PC-9 (cell line): ENCODE results near the gene GABRG3. TPM values are rescaled to one million over a fixed set of nuclear protein-coding genes. Genes with fewer than 3 reads are reported as not detected.
"Not testable (repeated sequence)": the region's sequence is repeated elsewhere in the genome, so short reads cannot be mapped to it uniquely, and the experiment has no call there.

Experiments used
- BruUV-seq: library from RNA; stranded (reverse); fragments of 400-500 nt; replicated peaks from 2 replicates; lab custom pipeline; 2021; lab: Mats Ljungman, UMichigan
- CTCF ChIA-PET: fragments of 300-600 bp; sonication (Branson Sonifier 250); formaldehyde crosslinking; loops from one replicate; lab custom pipeline; 2022; ENCODE audit warnings: antibody characterized with exemption; lab: Charles Lee
- POLR2A ChIA-PET: fragments of 300-600 bp; sonication (Branson Sonifier 250); formaldehyde crosslinking; loops from one replicate; lab custom pipeline; 2022; ENCODE audit warnings: antibody characterized with exemption; ENCODE audit not compliant: unreplicated experiment; lab: Charles Lee
- DNase-seq, 2 experiments: peaks; one replicate each; pipeline versions ENCODE4 v3.0.0 to v3.0.0-alpha.2; 2015 to 2022; ENCODE audit warnings: mixed read lengths in 1 of 2
- H2AFZ ChIP-seq: fragments of 200-600 bp; sonication (generic); 2 replicates; pipeline ENCODE4 v1.8.1; 2017; ENCODE audit warnings: antibody characterized with exemption
- H3F3A ChIP-seq: fragments of 200-600 bp; sonication (generic); 2 replicates; pipeline ENCODE4 v1.8.1; 2017; ENCODE audit warnings: antibody characterized with exemption, mild to moderate bottlenecking, low read depth; ENCODE audit not compliant: insufficient read depth
- H3K27ac ChIP-seq: fragments of 200-600 bp; sonication (generic); 2 replicates; pipeline ENCODE4 v1.6.1; 2016; ENCODE audit warnings: mixed run types
- H3K27me3 ChIP-seq: fragments of 200-600 bp; sonication (generic); 2 replicates; pipeline ENCODE4 v1.6.1; 2016; ENCODE audit warnings: low read depth, mixed run types; ENCODE audit not compliant: insufficient read depth
- H3K36me3 ChIP-seq: fragments of 200-600 bp; sonication (generic); 2 replicates; pipeline ENCODE4 v1.6.1; 2016; ENCODE audit warnings: low read depth, mixed run types
- H3K4me1 ChIP-seq: fragments of 200-600 bp; sonication (generic); replicated peaks from 2 replicates; pipeline ENCODE4 v1.6.1; 2016; ENCODE audit warnings: mixed run types; ENCODE audit not compliant: insufficient read depth
- H3K4me2 ChIP-seq: fragments of 200-600 bp; sonication (generic); 2 replicates; pipeline ENCODE4 v1.6.1; 2017; ENCODE audit warnings: mixed run types
- H3K4me3 ChIP-seq: fragments of 200-600 bp; sonication (generic); 2 replicates; pipeline ENCODE4 v1.6.1; 2016; ENCODE audit warnings: mixed run types
- H3K79me2 ChIP-seq: fragments of 200-600 bp; sonication (generic); 2 replicates; pipeline ENCODE4 v1.6.1; 2017; ENCODE audit warnings: low read depth, mixed run types
- H3K9me2 ChIP-seq: fragments of 200-600 bp; sonication (generic); 2 replicates; pipeline ENCODE4 v1.8.1; 2017; ENCODE audit warnings: mild to moderate bottlenecking; ENCODE audit not compliant: insufficient read depth
- H3K9me3 ChIP-seq: fragments of 200-600 bp; sonication (generic); 2 replicates; pipeline ENCODE4 v1.8.1; 2016; ENCODE audit warnings: low read depth; ENCODE audit not compliant: insufficient read depth
- H4K20me1 ChIP-seq: fragments of 200-600 bp; sonication (generic); 2 replicates; pipeline ENCODE4 v1.8.1; 2017; ENCODE audit not compliant: insufficient read depth
- CTCF ChIP-seq: fragments of 200-600 bp; sonication (generic); conservative IDR thresholded peaks from 2 replicates; pipeline ENCODE4 v1.6.1; 2017; ENCODE audit warnings: mixed run types, antibody characterized with exemption, mild to moderate bottlenecking, moderate library complexity
- EZH2 ChIP-seq: fragments of 200-600 bp; sonication (generic); IDR thresholded peaks from 2 replicates; pipeline ENCODE4 v1.8.0; 2017; ENCODE audit warnings: antibody characterized with exemption, low read depth
- intact Hi-C: fragments of 100-400 bp; cut with micrococcal nuclease; formaldehyde crosslinking; loops from one replicate; pipeline ENCODE4 v1.10.0; 2022; ENCODE audit not compliant: unreplicated experiment
- total RNA-seq: library from RNA; stranded (reverse); gene quantifications from 2 replicates; pipeline ENCODE4 v1.2.3, GENCODE V29; 2021

The GABRG3 gene
- total RNA-seq, 1 experiment from 2014 or later: not detected

GRCh38 chr15:27182561-27183110 is 211.7 kb downstream of the GABRG3 start:
- Histone ChIP-seq H3K36me3 (no peaks in the 10 kb centered on the region), H3K4me1 (no peaks in the 10 kb centered on the region), H3K9me2 (no peaks in the 10 kb centered on the region), H3K4me2 (no peak overlapping the region), H3K79me2 (no peaks in the 10 kb centered on the region), H3K27me3 (no peaks in the 10 kb centered on the region), H3K4me3 (no peak overlapping the region), H3K27ac (no peak overlapping the region), H3K9me3 (no peaks in the 10 kb centered on the region), H2AFZ (no peak overlapping the region), H3F3A (no peaks in the 10 kb centered on the region), H4K20me1 (no peaks in the 10 kb centered on the region)
- intact Hi-C loops: no loop called here
- POLR2A ChIA-PET: no interaction called here
- DNase-seq: no peak
- no TSS peak for BruUV-seq
- TF ChIP-seq EZH2 (no peak), CTCF (no peak)
- CTCF ChIA-PET: no interaction called here

- H3K9me3 ChIP-seq: no peaks in the 10 kb centered on the region
- H3K4me2 ChIP-seq: no peak overlapping the region
- intact Hi-C loops: no loop called here
- H2AFZ ChIP-seq: no peak overlapping the region
- no peaks in the 10 kb centered on the region for H3F3A ChIP-seq
- no peaks in the 10 kb centered on the region for H4K20me1 ChIP-seq
- no peaks in the 10 kb centered on the region for H3K36me3 ChIP-seq
- ChIA-PET POLR2A (no interaction called here), CTCF (no interaction called here)
- DNase-seq: no peak
- BruUV-seq: no TSS peak
- H3K4me3 ChIP-seq: no peak overlapping the region
- H3K79me2 ChIP-seq: no peaks in the 10 kb centered on the region
- H3K27ac ChIP-seq: no peak overlapping the region
- H3K4me1 ChIP-seq: no peaks in the 10 kb centered on the region
- H3K9me2 ChIP-seq: no peaks in the 10 kb centered on the region
- TF ChIP-seq EZH2: no peak
- TF ChIP-seq CTCF: no peak
- H3K27me3 ChIP-seq: no peaks in the 10 kb centered on the region
These were observed 212.2 kb downstream of the GABRG3 start for GRCh38 chr15:27183201-27183600.

DNA sequence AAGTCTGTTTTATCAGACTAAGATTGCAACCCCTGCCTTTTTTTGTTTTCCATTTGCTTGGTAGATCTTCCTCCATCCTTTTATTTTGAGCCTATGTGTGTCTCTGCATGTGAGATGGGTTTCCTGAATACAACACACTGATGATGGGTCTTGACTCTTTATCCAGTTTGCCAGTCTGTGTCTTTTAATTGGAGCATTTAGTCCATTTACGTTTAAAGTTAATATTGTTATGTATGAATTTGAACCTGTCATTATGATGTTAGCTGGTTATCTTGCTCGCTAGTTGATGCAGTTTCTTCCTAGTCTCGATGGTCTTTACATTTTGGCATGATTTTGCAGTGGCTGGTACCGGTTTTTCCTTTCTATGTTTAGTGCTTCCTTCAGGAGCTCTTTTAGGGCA is 220.5 kb downstream of the GABRG3 start:
- H3K27me3 ChIP-seq, DNase-seq, H3K27ac ChIP-seq, H3K4me1 ChIP-seq, intact Hi-C loops, H3K79me2 ChIP-seq, H3F3A ChIP-seq, H3K9me3 ChIP-seq, H2AFZ ChIP-seq, POLR2A ChIA-PET, CTCF ChIA-PET, BruUV-seq, H3K9me2 ChIP-seq, H3K36me3 ChIP-seq, H4K20me1 ChIP-seq, H3K4me3 ChIP-seq, H3K4me2 ChIP-seq: not testable (repeated sequence)

GRCh38 chr15:27196691-27197090 is 225.7 kb downstream of the GABRG3 start:
- Histone ChIP-seq H3K27me3 (peaks cover 7% of the 10 kb centered on the region; the same call in 1 of the 2 replicates), H3K4me1 (no peaks in the 10 kb centered on the region), H3K27ac (no peak overlapping the region), H3K4me2 (no peak overlapping the region), H4K20me1 (no peaks in the 10 kb centered on the region), H3K4me3 (no peak overlapping the region), H3K79me2 (no peaks in the 10 kb centered on the region), H3K9me2 (no peaks in the 10 kb centered on the region), H3F3A (no peaks in the 10 kb centered on the region), H3K36me3 (no peaks in the 10 kb centered on the region), H2AFZ (no peak overlapping the region), H3K9me3 (no peaks in the 10 kb centered on the region)
- no TSS peak for BruUV-seq
- ChIA-PET CTCF (no interaction called here), POLR2A (no interaction called here)
- TF ChIP-seq CTCF (no peak), EZH2 (no peak)
- DNase-seq: no peak
- intact Hi-C loops: no loop called here
